ENCODE data around the gene SCAMP4. TPM values are rescaled to one million over a fixed set of nuclear protein-coding genes. Genes with fewer than 3 reads are reported as not detected.

SCAMP4 gene
- total and polyA plus RNA-seq, 2 donors (not counting 1 experiment from before 2014, with no cell fraction given) = 16.9 to 29.7 TPM

- H3K36me3 ChIP-seq (ENCODE audit: control insufficient read depth, insufficient read depth, low read length) = peaks cover 14% of the 10 kb centered on the region
- no peak for DNase-seq (ENCODE audit: low read depth in 2 of 2)
- no peaks in the 10 kb centered on the region for H4K20me1 ChIP-seq (ENCODE audit: control insufficient read depth, extremely low read depth, insufficient read depth, low read length)
- no peaks in the 10 kb centered on the region for H3K27me3 ChIP-seq (ENCODE audit: control insufficient read depth, insufficient read depth, low read length)
- H3K9ac ChIP-seq (ENCODE audit: insufficient read depth, low read length) = no peak overlapping the region
- H3K9me3 ChIP-seq (ENCODE audit: control insufficient read depth, insufficient read depth, low read depth, low read length) = no peaks in the 10 kb centered on the region
- TF ChIP-seq CTCF (conservative IDR thresholded peaks at IDR 0.05 in 1 of 2, IDR thresholded peaks at IDR 0.05 in 1 of 2; ENCODE audit: low read depth in 1 of 2, low read length in 2 of 2) (no peak), EZH2 (IDR thresholded peaks at IDR 0.05; ENCODE audit: low read length, missing control alignments) (no peak)
- no peak overlapping the region for H3K27ac ChIP-seq (ENCODE audit: insufficient read depth, low read length)
- H3K4me2 ChIP-seq (ENCODE audit: extremely low read depth, insufficient read depth, low read length) = no peak overlapping the region
- H3K4me1 ChIP-seq (ENCODE audit: control insufficient read depth, extremely low read depth, insufficient read depth, low read length) = peaks cover 2% of the 10 kb centered on the region
- no peak overlapping the region for H3K4me3 ChIP-seq (replicated peaks in 1 of 4; ENCODE audit: control extremely low read depth in 1 of 4, insufficient read depth in 1 of 4, low read depth in 3 of 4, low read length in 4 of 4)
- H3K79me2 ChIP-seq (ENCODE audit: control insufficient read depth, insufficient read depth, low read length) = peaks cover 45% of the 10 kb centered on the region
- H2AFZ ChIP-seq (ENCODE audit: low read length) = no peak overlapping the region
These were observed 7.7 kb downstream of the SCAMP4 start for GRCh38 chr19:1912760-1913505.

- Histone ChIP-seq H3K9ac (ENCODE audit: insufficient read depth, low read length) (no peak overlapping the region), H3K4me1 (ENCODE audit: control insufficient read depth, extremely low read depth, insufficient read depth, low read length) (peaks cover 2% of the 10 kb centered on the region), H3K4me3 (replicated peaks in 1 of 4; ENCODE audit: control extremely low read depth in 1 of 4, insufficient read depth in 1 of 4, low read depth in 3 of 4, low read length in 4 of 4) (no peak overlapping the region), H3K9me3 (ENCODE audit: control insufficient read depth, insufficient read depth, low read depth, low read length) (no peaks in the 10 kb centered on the region), H3K4me2 (ENCODE audit: extremely low read depth, insufficient read depth, low read length) (no peak overlapping the region), H4K20me1 (ENCODE audit: control insufficient read depth, extremely low read depth, insufficient read depth, low read length) (no peaks in the 10 kb centered on the region), H3K36me3 (ENCODE audit: control insufficient read depth, insufficient read depth, low read length) (peaks cover 19% of the 10 kb centered on the region), H3K27me3 (ENCODE audit: control insufficient read depth, insufficient read depth, low read length) (no peaks in the 10 kb centered on the region), H3K27ac (ENCODE audit: insufficient read depth, low read length) (no peak overlapping the region), H2AFZ (ENCODE audit: low read length) (no peak overlapping the region), H3K79me2 (ENCODE audit: control insufficient read depth, insufficient read depth, low read length) (peaks cover 41% of the 10 kb centered on the region)
- DNase-seq (ENCODE audit: low read depth in 2 of 2) = no peak
- no peak for TF ChIP-seq CTCF (conservative IDR thresholded peaks at IDR 0.05 in 1 of 2, IDR thresholded peaks at IDR 0.05 in 1 of 2; ENCODE audit: low read depth in 1 of 2, low read length in 2 of 2)
- no peak for TF ChIP-seq EZH2 (IDR thresholded peaks at IDR 0.05; ENCODE audit: low read length, missing control alignments)
These were observed 8.8 kb downstream of the SCAMP4 start for GRCh38 chr19:1913781-1914577.

- no peak overlapping the region for H3K27ac ChIP-seq (ENCODE audit: insufficient read depth, low read length)
- no peak overlapping the region for H3K4me3 ChIP-seq (replicated peaks in 1 of 4; ENCODE audit: control extremely low read depth in 1 of 4, insufficient read depth in 1 of 4, low read depth in 3 of 4, low read length in 4 of 4)
- H3K4me1 ChIP-seq (ENCODE audit: control insufficient read depth, extremely low read depth, insufficient read depth, low read length) = peaks cover 1% of the 10 kb centered on the region
- TF ChIP-seq CTCF (conservative IDR thresholded peaks at IDR 0.05 in 1 of 2, IDR thresholded peaks at IDR 0.05 in 1 of 2; ENCODE audit: low read depth in 1 of 2, low read length in 2 of 2) = no peak
- H3K79me2 ChIP-seq (ENCODE audit: control insufficient read depth, insufficient read depth, low read length) = peaks cover 34% of the 10 kb centered on the region
- no peak for DNase-seq (ENCODE audit: low read depth in 2 of 2)
- no peak overlapping the region for H2AFZ ChIP-seq (ENCODE audit: low read length)
- H3K4me2 ChIP-seq (ENCODE audit: extremely low read depth, insufficient read depth, low read length) = no peak overlapping the region
- H3K36me3 ChIP-seq (ENCODE audit: control insufficient read depth, insufficient read depth, low read length) = peaks cover 20% of the 10 kb centered on the region
- H4K20me1 ChIP-seq (ENCODE audit: control insufficient read depth, extremely low read depth, insufficient read depth, low read length) = no peaks in the 10 kb centered on the region
- H3K27me3 ChIP-seq (ENCODE audit: control insufficient read depth, insufficient read depth, low read length) = no peaks in the 10 kb centered on the region
- no peak overlapping the region for H3K9ac ChIP-seq (ENCODE audit: insufficient read depth, low read length)
- H3K9me3 ChIP-seq (ENCODE audit: control insufficient read depth, insufficient read depth, low read depth, low read length) = no peaks in the 10 kb centered on the region
These were observed 9.7 kb downstream of the SCAMP4 start for GRCh38 chr19:1914826-1915341.

All from fibroblast of lung (primary cell).